Measurements from ENCODE around the gene DDX39B. TPM values are rescaled to one million over a fixed set of nuclear protein-coding genes. Genes with fewer than 3 reads are reported as not detected.

DDX39B gene
- total and polyA plus RNA-seq, 2 of the 8 experiments (the other 6 are each of a cell fraction or from before 2014, with no cell fraction given) = 780 to 1,164 TPM

DNA sequence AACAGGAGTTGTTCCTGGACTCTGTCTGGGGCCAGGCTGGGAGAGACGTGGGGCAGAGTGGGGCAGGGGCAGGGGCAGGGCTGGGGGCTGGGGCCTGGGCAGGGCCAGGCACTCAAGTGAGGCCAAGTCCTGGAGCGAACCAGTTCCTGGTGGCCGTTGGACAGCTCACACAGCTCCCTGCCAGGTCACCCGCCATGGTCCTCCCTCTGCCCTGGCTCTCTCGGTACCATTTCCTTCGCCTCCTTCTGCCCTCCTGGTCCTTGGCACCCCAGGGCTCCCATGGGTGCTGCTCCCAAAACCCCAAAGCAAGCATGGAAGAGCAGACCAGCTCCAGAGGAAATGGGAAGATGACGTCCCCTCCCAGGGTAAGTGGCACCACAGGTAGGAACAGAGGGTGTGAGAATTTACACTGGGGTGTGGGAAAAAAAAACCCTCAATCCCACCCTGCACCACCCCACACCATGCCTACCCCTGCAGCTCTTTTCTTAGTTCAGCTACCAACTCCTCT lies 12.9 kb downstream of the DDX39B start, which contains the start of gene MCCD1:
MCCD1 (plus strand) TSS at position 142 of the 508 bp plus-strand sequence; CDS start at position 195, 53 bp downstream.
- H4K91ac ChIP-seq (replicated peaks; ENCODE audit: insufficient read length, low read length) = no peak within 1 kb of the TSS

More for the DNA sequence above, 12.9 kb downstream of the DDX39B start, which contains the start of gene MCCD1:
- Histone ChIP-seq H2BK20ac (ENCODE audit: low read length) (no peak within 1 kb of the TSS), H2AFZ (ENCODE audit: low read length) (no peak within 1 kb of the TSS), H4K20me1 (replicated peaks in 1 of 2; ENCODE audit: control insufficient read depth in 1 of 2, insufficient read depth in 2 of 2, low read length in 2 of 2) (peaks cover 16 to 29% of the 10 kb centered on the region in 2 experiments), H2BK120ac (replicated peaks; ENCODE audit: low read depth, low read length) (no peak within 1 kb of the TSS), H2BK12ac (ENCODE audit: low read depth, low read length) (no peak within 1 kb of the TSS), H4K5ac (ENCODE audit: insufficient read length, low read depth, low read length) (no peak within 1 kb of the TSS), H3K14ac (ENCODE audit: insufficient read length) (no peak within 1 kb of the TSS), H3K79me1 (ENCODE audit: low read depth, low read length) (peaks cover 2% of the 10 kb centered on the region; the same call in 1 of the 2 replicates), H4K8ac (ENCODE audit: extremely low read depth, insufficient read depth, low read length) (peak within 1 kb of the TSS; percentile 66; the same call in 1 of the 2 replicates), H3K27ac (ENCODE audit: low read depth, low read length) (no peak within 1 kb of the TSS), H3K4me3 (ENCODE audit: extremely low read depth in 1 of 4, insufficient read depth in 2 of 4, low read depth in 3 of 4, low read length in 4 of 4) (no peak within 1 kb of the TSS), H3K36me3 (ENCODE audit: control insufficient read depth in 2 of 4, insufficient read depth in 4 of 4, low read length in 3 of 4) (peaks cover 31 to 48% (median 38%) of the 10 kb centered on the region in 4 experiments), H3K23me2 (ENCODE audit: low read depth, low read length) (no peaks in the 10 kb centered on the region), H3K23ac (ENCODE audit: insufficient read length) (no peak within 1 kb of the TSS), H3K4me1 (replicated peaks in 1 of 4; ENCODE audit: control insufficient read depth in 3 of 4, insufficient read depth in 4 of 4, low read length in 3 of 4) (peaks cover 1 to 5% (median 4%) of the 10 kb centered on the region in 4 experiments; a peak in 4 of 7 replicates), H3K4ac (replicated peaks; ENCODE audit: insufficient read length, low read depth, low read length) (peak within 1 kb of the TSS; percentile 69), H3K9me3 (ENCODE audit: insufficient read depth in 2 of 2, low read depth in 1 of 2, low read length in 1 of 2) (no peaks in the 10 kb centered on the region), H3K27me3 (replicated peaks in 1 of 4; ENCODE audit: control insufficient read depth in 3 of 4, extremely low read depth in 1 of 4, insufficient read depth in 3 of 4, low read length in 3 of 4) (no peaks in the 10 kb centered on the region), H3K9ac (replicated peaks in 1 of 4; ENCODE audit: extremely low read depth in 1 of 4, low read depth in 3 of 4, low read length in 3 of 4) (no peak within 1 kb of the TSS), H3K79me2 (ENCODE audit: control insufficient read depth in 1 of 2, insufficient read depth in 2 of 2, low read length in 2 of 2) (peaks cover 0 to 3% of the 10 kb centered on the region in 2 experiments; a peak in 1 of 4 replicates), H3K4me2 (ENCODE audit: insufficient read depth in 1 of 2, low read depth in 2 of 2, low read length in 2 of 2) (no peak within 1 kb of the TSS), H3K56ac (replicated peaks; ENCODE audit: insufficient read length, low read depth, low read length) (no peak within 1 kb of the TSS), H2AK5ac (ENCODE audit: low read depth, low read length) (no peak within 1 kb of the TSS), H2BK15ac (ENCODE audit: low read length) (no peak within 1 kb of the TSS), H2BK5ac (ENCODE audit: low read depth, low read length) (no peak within 1 kb of the TSS), H3K18ac (ENCODE audit: extremely low read depth, low read length) (no peak within 1 kb of the TSS)
- peak in 1 of 2 experiments; percentile 31; a peak in 1 of 3 replicates for TF ChIP-seq POLR2A (IDR thresholded peaks at IDR 0.05; ENCODE audit: control extremely low read depth in 1 of 2, low read depth in 2 of 2, low read length in 2 of 2)
- peak; percentile 70; the same call in 1 of the 2 replicates for TF ChIP-seq POLR2AphosphoS5 (IDR thresholded peaks at IDR 0.05; ENCODE audit: low read depth, low read length)
- no peak for TF ChIP-seq KDM5A (IDR thresholded peaks at IDR 0.05; ENCODE audit: low read length)
- WGBS, 2 experiments (ENCODE audit: extremely low coverage in 1 of 2, insufficient coverage in 1 of 2, insufficient read length in 1 of 2, insufficient replicate concordance in 2 of 2, low coverage in 1 of 2, low lambda C conversion rate in 2 of 2, missing lambda C conversion rate in 1 of 2) = 88% methylated on average over 6 of the region's 7 CpGs; no CpG with 5 or more reads in 1 of the 2 experiments
- no peak for FAIRE-seq
- DNase-seq (ENCODE audit: low read depth in 1 of 2, low spot score in 2 of 2) = peak in 1 of 2 experiments; percentile 59
- ChIA-PET CTCF (ENCODE audit: partially characterized antibody) (interaction anchor here (0.6 to 2.2 kb wide), 4 partner anchors 12 to 151 kb away, joined by 4 to 8 read pairs (median 7); no protein-coding TSS in a partner anchor), POLR2A (ENCODE audit: partially characterized antibody) (interaction anchor here (0.9 to 18.4 kb wide), 22 partner anchors 8 to 132 kb away, joined by 3 to 428 read pairs (median 6); partner anchors contain the start of genes ATP6V1G2, C6orf47, DDX39B and LST1)

Data from H1 (cell line).